ENCODE results near the gene ACP7. TPM values are rescaled to one million over a fixed set of nuclear protein-coding genes. Genes with fewer than 3 reads are reported as not detected.

ACP7 gene
- total and polyA plus RNA-seq, 2 donors: 0.05 to 0.11 TPM

DNA sequence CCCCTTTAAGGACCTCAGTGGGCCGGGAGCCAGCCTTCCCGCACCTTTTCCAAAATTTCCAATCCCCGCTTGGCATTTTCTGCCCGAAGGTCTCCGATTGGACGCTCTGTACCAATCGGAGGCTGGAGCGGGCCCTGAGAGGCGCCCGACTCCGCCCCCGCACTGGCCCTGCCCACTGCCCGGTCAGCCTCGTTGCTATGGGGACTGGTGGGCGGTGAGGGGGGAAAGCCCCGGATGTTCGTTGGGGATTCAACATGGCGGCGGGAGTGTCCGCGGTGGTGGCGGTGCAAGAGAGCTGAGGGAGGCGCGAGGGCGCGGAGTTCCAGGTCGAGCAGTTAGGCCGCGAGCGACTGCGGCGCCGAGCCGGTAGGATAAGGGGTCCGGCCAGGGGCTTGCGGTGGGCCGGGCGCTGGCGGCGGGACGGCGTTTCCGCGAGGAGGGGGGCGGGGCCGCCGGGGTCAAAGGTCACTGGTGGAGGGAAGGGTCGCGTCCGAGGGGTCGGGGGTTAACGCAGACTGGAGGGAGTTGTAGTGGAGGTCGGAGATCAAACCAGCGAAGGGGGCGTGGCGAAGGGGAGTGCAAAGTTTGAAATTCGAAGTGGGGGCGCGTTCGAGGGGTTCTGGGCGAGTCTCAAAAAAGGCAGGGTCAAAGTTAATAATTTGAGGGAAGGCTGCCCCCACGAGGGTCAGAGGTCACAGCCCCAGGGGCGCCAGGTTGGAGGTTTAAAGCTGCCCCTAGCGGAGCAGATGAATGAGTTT lies 41.6 kb downstream of the ACP7 start, which contains the start of gene PAK4:
Gene PAK4, plus strand, starts transcription at position 233 of the 758 bp plus-strand sequence. CDS start 43,768 bp downstream, outside the sequence.
- H3K4me3 ChIP-seq (ENCODE audit: low read depth, low read length): peak within 1 kb of the TSS; percentile 76
- H3K27ac ChIP-seq (ENCODE audit: low read depth): peak within 1 kb of the TSS; percentile 64
- under 1% methylated on average over 64 of the region's 64 CpGs for WGBS
- no peaks in the 10 kb centered on the region for H3K36me3 ChIP-seq (ENCODE audit: insufficient read depth)
- no peaks in the 10 kb centered on the region for H3K4me1 ChIP-seq (ENCODE audit: insufficient read depth)
- DNase-seq (ENCODE audit: extremely low spot score): peak; percentile 96

DNA sequence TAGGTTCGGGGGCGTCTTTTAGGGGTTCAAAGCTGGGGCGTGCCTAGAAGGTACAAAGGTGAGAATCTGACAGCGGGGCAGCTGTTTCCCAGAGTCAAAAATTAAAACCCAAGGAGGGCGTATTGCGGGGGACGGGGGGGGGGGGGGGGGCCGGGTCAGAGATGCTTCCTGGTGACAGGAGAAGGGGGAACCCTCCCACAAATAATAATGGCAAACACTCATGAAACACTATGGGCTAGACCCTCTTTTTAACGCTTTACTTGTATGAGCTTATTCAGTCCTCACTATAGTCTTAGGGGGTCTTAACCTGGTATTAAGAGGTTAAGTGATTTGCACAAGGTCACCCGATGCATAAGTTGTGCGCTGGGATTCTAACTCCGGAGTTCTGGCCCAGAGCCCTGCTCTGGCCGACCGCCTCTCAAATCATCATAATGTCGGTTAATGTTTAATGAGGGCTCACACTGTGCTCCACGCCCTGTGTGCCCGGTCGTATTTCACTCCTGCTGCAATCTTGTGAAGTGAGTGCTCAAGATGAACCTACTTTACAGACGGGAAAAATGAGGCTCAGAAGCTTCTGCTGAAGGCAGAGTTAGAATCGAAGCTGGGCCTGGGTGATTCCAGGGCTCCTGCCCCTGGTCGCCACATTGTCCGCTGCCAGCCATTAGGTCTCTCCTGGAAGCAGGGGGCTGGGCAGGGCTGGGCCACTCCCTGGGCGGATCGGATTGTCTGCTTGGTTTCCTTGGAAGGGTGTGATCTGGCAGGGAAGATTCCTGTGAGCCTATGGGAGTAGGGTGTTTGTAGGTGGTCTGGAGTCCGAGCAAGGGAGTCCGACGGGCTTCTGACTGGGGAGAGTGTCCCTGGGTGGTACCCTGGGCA lies 42.4 kb downstream of the ACP7 start:
- DNase-seq (ENCODE audit: extremely low spot score): no peak

DNA sequence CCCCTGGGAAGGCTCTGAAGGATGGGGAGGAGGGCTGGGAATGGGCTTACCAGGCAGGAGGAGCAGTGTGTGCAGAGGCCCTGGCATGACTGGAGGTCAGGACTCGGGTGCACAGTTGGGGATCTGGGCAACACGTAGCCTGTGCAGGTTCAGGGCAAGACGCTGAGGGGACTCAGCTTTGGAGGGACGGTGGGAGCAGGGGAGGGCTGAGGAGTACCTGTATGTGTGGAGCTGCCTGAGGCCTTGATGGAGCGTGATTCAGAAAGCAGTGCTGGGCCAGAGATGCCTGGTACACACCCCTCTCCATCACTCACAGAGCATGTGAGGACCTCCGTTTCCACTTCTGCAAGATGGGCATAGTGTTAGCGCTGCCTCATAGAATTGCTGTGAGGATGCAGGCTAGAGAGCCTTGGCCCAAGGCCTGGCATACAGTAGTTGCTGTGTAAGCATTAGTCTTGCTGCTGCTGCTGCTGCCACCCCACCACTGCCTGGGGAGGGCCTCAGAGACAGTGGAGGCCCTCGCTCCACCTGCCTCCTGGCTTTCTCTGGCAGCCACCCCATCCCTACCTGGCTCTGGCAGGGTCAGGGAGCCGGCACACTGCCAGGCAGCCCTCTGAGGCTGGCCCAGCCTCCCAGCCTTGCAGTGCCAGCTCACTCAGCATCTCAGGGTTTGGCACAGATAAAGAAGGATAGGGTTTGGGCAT lies 43.8 kb downstream of the ACP7 start:
- Histone ChIP-seq H3K4me1 (ENCODE audit: insufficient read depth) (no peaks in the 10 kb centered on the region), H3K4me3 (ENCODE audit: low read depth, low read length) (no peak overlapping the region), H3K27ac (ENCODE audit: low read depth) (no peak overlapping the region), H3K36me3 (ENCODE audit: insufficient read depth) (no peaks in the 10 kb centered on the region)
- DNase-seq (ENCODE audit: extremely low spot score): no peak
- 63% methylated on average over 9 of the region's 9 CpGs for WGBS

More for the DNA sequence above, 42.4 kb downstream of the ACP7 start:
- Histone ChIP-seq H3K36me3 (ENCODE audit: insufficient read depth) (no peaks in the 10 kb centered on the region), H3K4me3 (ENCODE audit: low read depth, low read length) (peak overlapping the region; percentile 76), H3K27ac (ENCODE audit: low read depth) (peak overlapping the region; percentile 64), H3K4me1 (ENCODE audit: insufficient read depth) (no peaks in the 10 kb centered on the region)
- 9% methylated on average over 27 of the region's 27 CpGs for WGBS

DNA sequence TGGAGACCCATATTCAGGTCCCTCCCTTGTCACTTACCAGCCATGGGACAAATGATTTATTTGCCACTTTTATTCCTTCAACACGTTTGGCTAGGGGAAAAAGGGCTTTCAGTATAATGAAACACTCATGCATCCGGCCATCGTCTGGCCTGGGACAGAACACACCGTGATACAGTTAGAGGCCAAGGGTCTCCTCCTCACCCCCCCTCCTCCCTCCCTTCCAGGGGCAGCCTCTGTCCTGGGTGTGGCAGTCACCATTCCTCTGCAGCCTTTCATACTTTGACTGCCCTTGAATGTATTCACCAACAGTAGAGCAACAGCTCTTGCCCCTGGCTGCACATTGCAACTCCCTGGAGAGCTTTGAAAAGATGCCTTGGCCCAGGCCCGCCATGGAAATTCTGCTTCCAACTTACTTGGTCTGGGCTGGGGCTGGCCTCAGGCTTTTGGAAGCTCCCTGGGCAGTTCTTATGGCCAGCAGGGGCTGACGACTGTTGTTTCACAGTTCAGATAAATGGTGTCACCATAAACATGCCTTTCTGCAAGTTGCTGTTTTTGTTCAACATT lies 44.4 kb downstream of the ACP7 start:
- WGBS: 35% methylated on average over 6 of the region's 6 CpGs
- no peak overlapping the region for H3K4me3 ChIP-seq (ENCODE audit: low read depth, low read length)
- no peaks in the 10 kb centered on the region for H3K4me1 ChIP-seq (ENCODE audit: insufficient read depth)
- no peaks in the 10 kb centered on the region for H3K36me3 ChIP-seq (ENCODE audit: insufficient read depth)
- no peak for DNase-seq (ENCODE audit: extremely low spot score)
- H3K27ac ChIP-seq (ENCODE audit: low read depth): no peak overlapping the region

DNA sequence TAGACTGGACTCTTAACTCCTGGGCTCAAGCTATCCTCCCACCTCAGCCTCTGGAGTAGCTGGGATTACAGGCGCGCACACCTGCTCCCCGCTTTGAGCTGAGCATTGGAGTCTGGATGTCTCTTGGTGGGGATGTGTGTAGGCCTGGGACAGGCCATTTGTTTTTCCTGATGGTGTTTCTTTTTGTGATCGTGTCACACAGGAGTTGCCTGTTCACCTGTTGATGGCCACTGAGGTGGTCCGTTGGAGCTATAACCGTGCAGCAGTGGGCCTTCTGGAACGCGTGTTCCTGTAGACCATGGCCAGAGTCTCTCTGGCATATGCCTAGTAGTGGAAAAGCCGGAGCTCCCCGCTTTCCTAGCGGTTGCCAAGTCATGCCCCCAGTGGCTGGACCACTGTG lies 44.9 kb downstream of the ACP7 start:
- WGBS: 88% methylated on average over 11 of the region's 11 CpGs
- DNase-seq (ENCODE audit: extremely low spot score): no peak
- H3K27ac ChIP-seq (ENCODE audit: low read depth): no peak overlapping the region
- H3K36me3 ChIP-seq (ENCODE audit: insufficient read depth): no peaks in the 10 kb centered on the region
- H3K4me3 ChIP-seq (ENCODE audit: low read depth, low read length): no peak overlapping the region
- no peaks in the 10 kb centered on the region for H3K4me1 ChIP-seq (ENCODE audit: insufficient read depth)

DNA sequence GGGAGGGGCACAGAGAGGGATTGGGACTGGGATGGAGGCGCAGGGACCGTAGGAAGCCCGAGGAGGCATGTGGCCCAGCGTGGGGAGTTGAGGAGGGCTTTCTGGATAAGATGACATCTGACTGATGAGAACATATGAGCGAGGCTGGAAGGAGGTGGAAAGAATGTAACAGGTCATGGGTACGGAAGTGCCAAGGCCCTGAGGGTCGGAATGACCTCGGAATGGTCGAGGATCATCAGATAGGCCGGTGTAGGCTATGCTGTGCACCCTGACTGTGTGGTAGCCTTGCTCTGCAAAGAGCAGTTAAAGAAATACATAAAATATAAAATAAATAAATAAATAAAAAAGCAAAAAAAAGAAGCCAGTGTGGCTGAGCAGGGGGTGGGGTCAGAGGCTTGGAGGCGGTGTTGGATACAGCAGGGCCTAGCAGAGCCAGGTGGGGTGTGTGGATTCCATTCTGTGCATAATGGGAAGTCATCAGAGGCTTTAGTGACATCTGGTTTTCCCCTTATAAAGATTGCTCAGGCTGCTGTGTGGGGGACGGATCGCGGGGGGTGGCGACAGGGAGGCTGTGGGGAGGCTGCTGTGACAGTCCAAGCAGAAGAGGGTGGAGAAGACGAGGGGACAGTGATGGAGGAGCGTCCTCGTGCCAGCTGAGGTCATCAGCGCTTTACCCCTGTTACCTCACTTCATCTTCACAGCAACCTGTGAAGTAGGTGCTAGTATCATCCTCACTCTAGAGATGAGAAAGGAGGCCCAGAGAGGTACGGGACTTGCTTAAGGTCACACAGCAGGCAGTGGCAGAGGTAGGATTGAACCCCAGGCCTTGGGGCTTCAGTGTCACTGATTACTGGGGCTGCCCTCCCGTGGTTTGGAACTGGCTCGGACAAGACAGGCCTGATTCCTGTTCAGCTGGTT lies 46.4 kb downstream of the ACP7 start:
- no peak for DNase-seq (ENCODE audit: extremely low spot score)
- H3K4me3 ChIP-seq (ENCODE audit: low read depth, low read length): no peak overlapping the region
- H3K27ac ChIP-seq (ENCODE audit: low read depth): no peak overlapping the region
- H3K36me3 ChIP-seq (ENCODE audit: insufficient read depth): no peaks in the 10 kb centered on the region
- WGBS: 78% methylated on average over 22 of the region's 22 CpGs
- H3K4me1 ChIP-seq (ENCODE audit: insufficient read depth): no peaks in the 10 kb centered on the region

DNA sequence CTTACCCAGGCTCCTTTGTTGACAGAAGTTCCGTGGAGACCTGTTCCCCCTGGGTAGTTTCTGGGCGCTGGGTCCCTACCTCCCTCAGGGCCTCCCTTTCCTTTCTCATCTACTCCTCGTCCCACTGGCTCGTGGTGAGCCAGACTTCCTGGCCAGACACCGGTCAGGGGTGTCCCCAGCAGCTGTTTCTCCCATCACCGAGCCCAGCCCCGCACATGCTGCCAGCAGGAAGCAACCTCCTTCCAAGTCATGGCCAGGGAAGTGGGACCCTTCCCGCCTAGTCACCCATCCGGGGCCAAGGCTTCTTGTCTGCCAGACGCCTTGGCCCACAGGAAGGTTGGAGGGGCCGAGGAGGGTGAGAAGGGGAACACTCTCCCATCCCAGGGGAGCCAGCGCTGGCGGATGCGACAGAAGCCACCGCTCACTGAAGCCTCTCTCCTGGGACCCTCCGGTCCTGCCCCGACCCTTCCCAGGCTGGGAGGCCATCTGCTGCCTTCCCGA lies 47.1 kb downstream of the ACP7 start:
- Histone ChIP-seq H3K36me3 (ENCODE audit: insufficient read depth) (no peaks in the 10 kb centered on the region), H3K4me1 (ENCODE audit: insufficient read depth) (no peaks in the 10 kb centered on the region), H3K4me3 (ENCODE audit: low read depth, low read length) (no peak overlapping the region), H3K27ac (ENCODE audit: low read depth) (peak overlapping the region; percentile 64)
- WGBS: 43% methylated on average over 18 of the region's 18 CpGs
- DNase-seq (ENCODE audit: extremely low spot score): no peak

DNA sequence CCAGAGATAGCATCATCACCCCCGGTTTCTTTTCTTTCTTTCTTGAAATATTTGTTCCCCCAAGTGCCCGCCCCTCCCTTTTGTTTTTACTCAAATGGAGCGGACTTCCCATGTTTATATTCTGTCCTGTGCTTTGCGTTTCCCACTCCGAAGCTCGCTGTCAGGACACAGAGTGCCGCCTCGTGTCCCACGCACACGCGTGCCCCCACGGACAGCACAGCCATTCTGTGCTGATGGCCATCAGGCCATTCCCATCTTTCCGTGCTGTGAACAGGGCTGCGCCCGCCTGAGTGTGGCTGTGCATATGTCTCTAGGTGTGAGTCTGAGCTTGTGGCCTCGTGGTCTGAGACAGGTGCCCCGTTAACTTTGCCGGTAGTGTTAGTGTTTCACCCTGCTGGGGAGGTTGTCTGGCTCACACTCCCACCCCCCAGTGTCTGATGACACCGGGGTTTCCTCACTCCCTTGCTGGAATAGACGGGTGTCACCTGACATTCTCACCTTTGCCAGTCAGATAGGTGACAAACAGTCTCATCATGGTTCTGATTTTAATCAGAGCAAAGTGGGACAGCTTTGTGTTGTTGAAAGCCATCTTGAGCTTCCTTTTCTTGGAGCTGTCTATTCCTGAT lies 48.3 kb downstream of the ACP7 start:
- DNase-seq (ENCODE audit: extremely low spot score): no peak
- 62% methylated on average over 20 of the region's 20 CpGs for WGBS
- Histone ChIP-seq H3K4me1 (ENCODE audit: insufficient read depth) (no peaks in the 10 kb centered on the region), H3K36me3 (ENCODE audit: insufficient read depth) (no peaks in the 10 kb centered on the region), H3K27ac (ENCODE audit: low read depth) (no peak overlapping the region), H3K4me3 (ENCODE audit: low read depth, low read length) (no peak overlapping the region)

DNA sequence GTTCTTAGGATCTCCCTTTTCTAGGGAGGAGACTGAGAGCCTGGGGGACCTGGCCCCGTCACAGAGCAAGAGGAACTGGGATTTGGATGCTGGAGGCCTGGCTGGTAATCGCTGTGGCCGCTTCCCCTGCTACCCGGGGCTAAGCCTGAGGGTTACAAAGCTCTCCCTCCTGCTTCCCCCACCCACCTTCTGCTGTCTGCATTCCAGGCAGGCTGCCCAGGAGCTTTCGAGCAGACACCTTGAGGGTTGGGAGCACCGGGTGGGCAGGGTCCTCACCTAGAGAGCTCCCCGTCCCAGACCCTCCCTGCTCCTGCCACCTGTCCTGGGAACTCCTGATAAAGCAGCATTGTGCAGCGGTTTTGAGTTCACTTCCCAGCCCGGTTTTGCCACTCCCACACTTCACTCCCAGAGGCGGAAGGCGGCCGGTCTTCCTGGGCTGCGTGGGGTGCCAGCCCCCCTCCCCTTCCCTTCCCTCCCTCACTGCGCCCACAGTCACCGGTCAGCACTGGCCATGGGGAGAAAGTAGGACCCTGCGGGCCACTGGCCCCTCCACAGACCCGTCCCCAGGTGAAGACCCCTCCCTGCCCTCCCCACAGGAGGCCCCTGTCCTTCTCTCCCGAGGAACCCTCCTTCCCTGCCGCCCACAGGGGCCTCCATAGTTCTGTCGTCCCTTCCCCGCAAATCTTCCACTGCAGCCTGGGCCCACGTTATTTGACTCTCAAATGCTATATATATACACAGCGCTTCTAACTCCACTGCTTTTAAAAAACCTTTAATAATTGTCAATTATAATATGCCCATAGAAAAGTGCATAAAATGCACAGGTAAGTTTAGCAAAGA lies 49.5 kb downstream of the ACP7 start:
- Histone ChIP-seq H3K27ac (ENCODE audit: low read depth) (no peak overlapping the region), H3K4me3 (ENCODE audit: low read depth, low read length) (no peak overlapping the region), H3K4me1 (ENCODE audit: insufficient read depth) (no peaks in the 10 kb centered on the region), H3K36me3 (ENCODE audit: insufficient read depth) (no peaks in the 10 kb centered on the region)
- DNase-seq (ENCODE audit: extremely low spot score): no peak
- WGBS: 46% methylated on average over 23 of the region's 23 CpGs

DNA sequence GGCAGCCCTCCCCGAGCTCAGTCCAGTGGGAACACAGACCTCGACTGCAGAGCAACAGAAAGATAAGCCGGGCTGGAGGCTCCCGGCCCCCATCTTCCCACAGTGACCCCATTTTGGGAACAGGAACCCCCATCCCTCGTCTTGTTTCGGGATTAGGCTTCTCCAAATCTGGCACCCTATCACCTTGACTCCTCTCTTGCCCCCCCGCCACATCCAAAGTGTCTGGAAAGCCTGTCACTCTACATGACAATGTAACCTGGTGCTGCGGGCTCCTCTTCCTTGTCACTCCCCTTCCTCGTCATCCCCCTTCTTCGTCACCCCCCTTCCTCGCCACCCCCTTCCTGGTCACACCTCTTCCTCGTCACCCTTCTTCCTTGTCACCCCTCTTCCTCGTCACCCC lies 51.5 kb downstream of the ACP7 start:
- DNase-seq (ENCODE audit: extremely low spot score): no peak
- no peaks in the 10 kb centered on the region for H3K4me1 ChIP-seq (ENCODE audit: insufficient read depth)
- H3K4me3 ChIP-seq (ENCODE audit: low read depth, low read length): no peak overlapping the region
- H3K27ac ChIP-seq (ENCODE audit: low read depth): no peak overlapping the region
- WGBS: 88% methylated on average over 13 of the region's 13 CpGs
- H3K36me3 ChIP-seq (ENCODE audit: insufficient read depth): no peaks in the 10 kb centered on the region

DNA sequence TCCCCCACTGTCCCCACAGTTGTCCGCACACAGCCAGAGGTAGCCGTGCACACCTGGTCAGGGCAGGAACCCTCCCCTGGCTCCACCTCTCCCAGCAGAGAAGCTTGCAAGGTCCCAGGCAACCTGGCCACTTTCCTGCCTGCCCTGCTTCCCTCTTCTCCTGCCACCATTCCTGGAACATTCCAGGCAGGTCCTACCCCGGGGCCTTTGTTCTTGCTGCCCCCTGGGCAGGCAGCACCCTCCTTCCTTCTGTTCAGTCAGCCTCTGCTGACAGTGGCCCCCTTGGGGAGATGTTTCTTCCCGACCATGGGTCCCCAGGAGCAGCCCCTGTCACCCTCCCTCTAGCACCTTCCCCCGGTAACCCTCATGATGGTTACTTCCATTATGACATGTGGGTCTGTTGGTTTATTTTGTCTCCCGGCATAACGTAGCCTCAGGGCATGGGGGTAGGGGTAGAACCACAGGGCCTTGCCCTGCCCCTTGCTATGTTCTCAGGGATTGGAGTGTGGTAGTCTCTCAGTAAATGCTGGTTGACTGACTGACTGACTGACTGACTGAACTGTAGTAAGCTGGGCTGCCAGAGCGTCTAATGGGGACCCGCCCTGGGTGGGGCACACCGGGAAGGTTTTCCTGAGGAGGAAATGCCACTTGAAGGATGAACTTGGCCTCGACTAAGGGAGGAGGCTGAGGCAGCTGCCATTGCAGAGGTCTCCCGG lies 52.2 kb downstream of the ACP7 start:
- H3K4me3 ChIP-seq (ENCODE audit: low read depth, low read length): no peak overlapping the region
- H3K27ac ChIP-seq (ENCODE audit: low read depth): no peak overlapping the region
- no peaks in the 10 kb centered on the region for H3K4me1 ChIP-seq (ENCODE audit: insufficient read depth)
- no peaks in the 10 kb centered on the region for H3K36me3 ChIP-seq (ENCODE audit: insufficient read depth)
- no peak for DNase-seq (ENCODE audit: extremely low spot score)
- WGBS: 74% methylated on average over 12 of the region's 12 CpGs

Data from urinary bladder (tissue), 4 donors.